NCI-H1048 (cell line): Measurements from ENCODE around the gene PFDN1.
"Not testable (repeated sequence)": the region's sequence is repeated elsewhere in the genome, so short reads cannot be mapped to it uniquely, and the experiment has no call there.

Experiments used
- DNase-seq: peaks from one replicate; lab custom pipeline; 2025; lab: John Stamatoyannopoulos, UW

PFDN1 gene

GRCh38 chr5:140302786-140303639, at the start of gene PFDN1:
TSS of gene PFDN1 (minus strand) at chr5:140303101. CDS start at chr5:140303073, 28 bp downstream.
- peak; percentile 94 for DNase-seq

GRCh38 chr5:140351609-140352334, 48.9 kb upstream of the PFDN1 start:
- DNase-seq = peak; percentile 10

- DNase-seq = no peak
Observed at GRCh38 chr5:140349244-140349643, 46.3 kb upstream of the PFDN1 start.

- DNase-seq = no peak
Observed at GRCh38 chr5:140348104-140348503, 45.2 kb upstream of the PFDN1 start.

- no peak for DNase-seq
Observed at GRCh38 chr5:140347360-140347759, 44.5 kb upstream of the PFDN1 start.

GRCh38 chr5:140346348-140347221, 43.7 kb upstream of the PFDN1 start, which contains the start of gene HBEGF:
TSS of gene HBEGF (minus strand) at chr5:140346603. CDS start at chr5:140346328, 275 bp downstream.
- peak; percentile 28 for DNase-seq

- DNase-seq = no peak
Observed at GRCh38 chr5:140345919-140346347, 43.0 kb upstream of the PFDN1 start.

GRCh38 chr5:140344683-140345423, 42.0 kb upstream of the PFDN1 start:
- no peak for DNase-seq

GRCh38 chr5:140343849-140344248, 40.9 kb upstream of the PFDN1 start:
- not testable (repeated sequence) for DNase-seq

- no peak for DNase-seq
Observed at GRCh38 chr5:140342896-140343295, 40.0 kb upstream of the PFDN1 start.

GRCh38 chr5:140342287-140342686, 39.4 kb upstream of the PFDN1 start:
- DNase-seq = no peak

- no peak for DNase-seq
Observed at GRCh38 chr5:140341591-140341990, 38.7 kb upstream of the PFDN1 start.

GRCh38 chr5:140340605-140341121, 37.8 kb upstream of the PFDN1 start:
- DNase-seq = no peak

- DNase-seq = no peak
Observed at GRCh38 chr5:140339636-140340035, 36.7 kb upstream of the PFDN1 start.

GRCh38 chr5:140338908-140339307, 36.0 kb upstream of the PFDN1 start:
- DNase-seq = no peak

GRCh38 chr5:140338336-140338735, 35.4 kb upstream of the PFDN1 start:
- DNase-seq = no peak

GRCh38 chr5:140337880-140338279, 35.0 kb upstream of the PFDN1 start:
- DNase-seq = no peak

GRCh38 chr5:140336388-140336787, 33.5 kb upstream of the PFDN1 start:
- DNase-seq = no peak

GRCh38 chr5:140331638-140332037, 28.7 kb upstream of the PFDN1 start:
- DNase-seq = no peak

- DNase-seq = no peak
Observed at GRCh38 chr5:140329739-140330481, 27.0 kb upstream of the PFDN1 start.
